HT-29 (cell line): ENCODE measurements around the gene LUC7L2. TPM values are rescaled to one million over a fixed set of nuclear protein-coding genes. Genes with fewer than 3 reads are reported as not detected.
"Not testable (repeated sequence)": the region's sequence is repeated elsewhere in the genome, so short reads cannot be mapped to it uniquely, and the experiment has no call there.

Source experiments
- DNase-seq: peaks from one replicate; pipeline ENCODE4 v3.0.0-alpha.2; 2015; ENCODE audit warnings: low spot score
- small RNA-seq: library from RNA; depleted of rRNA; stranded (forward); fragments of <200 nt; gene quantifications from one replicate; pipeline ENCODE3, GENCODE V24; 2014
- total RNA-seq: library from RNA; depleted of rRNA; stranded (reverse); fragments of >200 nt; shearing (Covaris generic); gene quantifications from 2 replicates; pipeline ENCODE4 v1.2.3, GENCODE V29; 2014; rRNA removed

The LUC7L2 gene
- total RNA-seq, 1 experiment from 2014 or later, result 201 TPM

DNA sequence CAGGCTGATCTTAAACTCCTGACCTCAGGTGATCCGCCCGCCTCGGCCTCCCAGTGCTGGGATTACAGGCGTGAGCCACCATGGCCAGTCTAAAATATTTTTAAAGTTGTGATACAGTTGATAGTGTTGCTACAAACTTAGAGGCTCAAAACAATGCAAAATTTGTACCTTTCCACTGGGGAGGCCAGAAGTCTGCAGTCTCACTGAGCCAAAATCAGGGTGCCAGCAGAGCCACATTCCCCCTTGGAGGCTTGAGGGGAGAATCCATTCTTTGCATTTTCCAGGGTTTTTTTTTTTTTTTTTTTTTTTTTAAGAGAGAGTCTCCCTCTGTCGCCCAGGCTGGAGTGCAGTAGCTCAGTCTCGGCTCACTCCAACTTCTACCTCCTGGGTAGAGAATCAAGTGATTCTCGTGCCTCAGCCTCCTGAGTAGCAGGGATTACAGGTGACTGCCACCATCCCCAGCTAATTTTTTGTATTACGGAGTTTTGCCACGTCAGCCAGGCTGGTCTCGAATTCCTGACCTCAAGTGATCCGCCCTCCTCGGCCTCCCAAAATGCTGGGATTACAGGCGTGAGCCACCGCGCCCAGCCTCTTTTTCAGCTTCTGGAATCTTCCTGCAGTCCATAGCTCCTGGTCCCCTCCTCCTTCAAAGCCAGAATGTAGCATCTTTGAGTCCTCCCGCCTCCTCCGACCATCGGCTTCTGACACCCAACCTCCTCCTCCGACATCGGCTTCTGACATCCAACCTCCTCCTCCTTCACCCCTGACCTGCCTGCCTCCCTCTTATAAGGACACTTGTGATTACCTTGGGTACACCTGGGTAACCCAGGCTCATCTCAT is 86.6 kb downstream of the LUC7L2 start:
- no peak for DNase-seq

DNA sequence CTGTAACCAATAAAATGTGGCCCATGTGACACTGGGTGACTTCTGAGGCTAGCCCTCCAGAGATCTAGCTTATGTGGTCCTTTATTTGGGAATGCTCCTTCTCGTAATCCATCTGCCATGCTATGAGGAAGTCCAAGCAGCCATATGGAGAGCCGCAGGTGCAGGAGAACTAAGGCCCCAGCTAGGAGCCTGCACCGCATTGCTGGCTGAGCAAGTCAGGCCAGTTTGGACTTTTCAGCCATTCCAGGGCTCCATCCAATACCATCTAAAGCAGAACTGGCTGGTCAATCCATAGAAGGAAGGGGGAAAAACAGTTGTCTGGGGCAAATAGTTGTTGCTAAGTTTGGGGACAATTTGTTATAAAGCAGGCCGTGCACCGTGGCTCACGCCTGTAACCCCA is 91.2 kb downstream of the LUC7L2 start:
- DNase-seq, result no peak

DNA sequence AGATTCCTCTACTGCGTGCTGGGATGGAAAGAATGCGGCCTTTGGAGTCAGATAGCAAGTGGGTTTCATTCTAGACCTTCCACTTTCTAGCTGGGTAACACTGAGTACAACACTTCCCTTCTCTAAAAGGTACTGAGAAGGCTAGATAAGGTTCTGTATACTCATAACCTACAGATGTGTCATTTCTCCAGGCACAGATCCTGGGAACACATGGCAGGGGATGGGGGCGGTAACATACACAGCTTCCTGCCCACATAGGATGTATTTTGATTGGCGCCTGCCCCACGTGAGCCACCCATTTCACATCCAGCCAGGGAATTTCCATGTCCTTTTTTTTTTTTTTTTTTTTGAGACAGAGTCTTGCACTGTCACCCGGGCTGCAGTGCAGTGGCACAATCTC is 91.9 kb downstream of the LUC7L2 start:
- DNase-seq, result no peak

DNA sequence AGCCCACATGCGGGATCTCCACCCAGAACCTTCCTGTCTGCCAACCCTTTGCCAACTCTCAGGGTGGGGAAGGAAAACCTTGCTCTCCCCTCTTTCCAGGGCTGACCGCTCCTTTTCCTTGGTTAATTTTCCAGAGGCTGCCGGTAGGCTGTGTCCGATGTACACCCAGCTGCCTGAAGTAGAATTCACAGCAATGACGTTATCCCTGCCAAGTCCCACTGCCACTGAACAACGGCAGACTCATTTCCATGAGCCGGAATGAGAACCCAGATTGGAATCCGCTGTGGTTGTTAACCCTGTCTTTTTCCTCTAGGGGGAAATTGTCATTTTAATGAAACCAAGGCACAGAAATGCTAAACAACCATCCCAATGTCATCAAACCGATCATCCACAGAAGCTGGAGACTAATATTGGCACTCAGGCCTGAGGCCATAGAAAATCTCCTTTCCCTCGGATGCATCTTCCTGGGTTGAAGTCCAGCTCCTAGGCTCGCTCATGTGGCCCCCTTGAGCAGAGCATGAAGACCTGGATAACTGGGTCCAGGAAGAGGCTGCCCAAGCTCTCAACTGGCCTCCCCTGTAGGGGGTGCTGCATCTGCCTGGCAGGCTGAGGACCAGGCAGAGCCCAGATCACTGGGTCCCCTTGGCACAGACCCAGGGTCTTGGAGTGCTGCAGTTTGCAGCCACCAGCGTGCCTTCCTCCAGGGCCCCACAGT is 93.4 kb downstream of the LUC7L2 start:
- no peak for DNase-seq

DNA sequence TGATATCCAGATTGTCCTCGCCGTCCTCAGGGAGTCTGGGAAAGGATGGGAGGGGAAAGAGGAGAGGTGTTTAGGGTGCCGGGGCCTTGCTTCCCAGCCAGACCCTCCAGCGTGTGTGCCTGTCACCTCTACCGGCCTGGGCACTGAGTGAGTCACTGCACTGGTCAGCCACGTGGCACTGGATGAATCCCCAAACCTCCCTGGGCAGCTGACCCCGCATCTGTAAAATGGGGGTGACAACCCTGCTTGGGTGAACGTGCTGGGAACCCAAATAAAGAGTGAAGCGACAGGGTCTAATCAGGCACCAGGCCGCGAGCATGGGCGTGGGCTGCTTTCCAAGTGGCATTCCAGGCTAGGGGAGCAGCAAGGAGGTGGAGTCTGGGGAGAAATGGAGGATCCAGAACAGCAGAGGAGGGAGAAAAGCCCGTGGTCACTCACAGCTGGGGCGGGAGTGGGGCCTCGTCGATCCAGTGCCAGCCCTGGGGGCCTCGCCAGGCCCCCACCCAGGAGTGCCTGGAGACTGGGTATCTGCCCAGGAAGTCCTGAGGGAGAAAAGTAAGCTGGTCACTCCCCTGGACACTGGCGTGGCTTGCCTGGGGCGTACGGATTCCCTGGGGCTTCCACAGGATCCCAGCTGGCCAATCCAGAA is 94.1 kb downstream of the LUC7L2 start:
- DNase-seq, result peak; percentile 35

DNA sequence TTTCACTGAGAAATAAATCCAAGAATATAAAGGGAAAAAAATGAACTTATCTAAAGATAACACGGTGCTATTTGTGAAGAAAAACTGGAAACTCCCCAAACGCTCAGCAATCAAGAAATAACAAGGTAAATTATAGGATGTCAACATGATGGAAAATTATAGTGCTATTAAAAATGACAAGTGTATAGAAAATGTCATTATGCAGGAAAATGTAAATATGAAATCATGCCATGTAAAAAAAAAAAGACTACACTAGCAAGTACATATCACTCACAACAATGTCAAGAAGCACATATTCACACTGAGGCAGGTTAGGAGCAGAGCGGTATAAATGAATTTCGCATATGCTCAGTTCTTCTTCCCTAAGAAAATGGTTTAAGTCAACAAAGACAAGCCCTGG is 96.1 kb downstream of the LUC7L2 start:
- DNase-seq, result no peak

DNA sequence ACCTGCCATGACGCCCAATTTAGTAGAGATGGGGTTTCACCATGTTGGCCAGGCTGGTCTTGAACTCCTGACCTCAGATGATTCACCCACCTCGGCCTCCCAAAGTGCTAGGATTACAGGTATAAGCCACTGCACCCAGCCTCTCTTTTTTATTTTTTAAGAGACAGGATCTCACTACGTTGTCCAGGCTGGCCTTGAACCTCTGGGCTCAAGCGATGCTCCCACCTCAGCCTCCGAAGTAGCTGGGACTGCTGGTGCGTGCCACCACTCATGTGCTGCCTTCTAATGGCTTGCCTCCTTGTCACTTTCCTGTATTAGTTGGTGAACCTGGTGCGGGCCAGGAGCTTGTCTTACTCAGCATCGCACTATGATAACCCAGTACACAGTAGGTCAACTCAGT is 96.8 kb downstream of the LUC7L2 start:
- no peak for DNase-seq

DNA sequence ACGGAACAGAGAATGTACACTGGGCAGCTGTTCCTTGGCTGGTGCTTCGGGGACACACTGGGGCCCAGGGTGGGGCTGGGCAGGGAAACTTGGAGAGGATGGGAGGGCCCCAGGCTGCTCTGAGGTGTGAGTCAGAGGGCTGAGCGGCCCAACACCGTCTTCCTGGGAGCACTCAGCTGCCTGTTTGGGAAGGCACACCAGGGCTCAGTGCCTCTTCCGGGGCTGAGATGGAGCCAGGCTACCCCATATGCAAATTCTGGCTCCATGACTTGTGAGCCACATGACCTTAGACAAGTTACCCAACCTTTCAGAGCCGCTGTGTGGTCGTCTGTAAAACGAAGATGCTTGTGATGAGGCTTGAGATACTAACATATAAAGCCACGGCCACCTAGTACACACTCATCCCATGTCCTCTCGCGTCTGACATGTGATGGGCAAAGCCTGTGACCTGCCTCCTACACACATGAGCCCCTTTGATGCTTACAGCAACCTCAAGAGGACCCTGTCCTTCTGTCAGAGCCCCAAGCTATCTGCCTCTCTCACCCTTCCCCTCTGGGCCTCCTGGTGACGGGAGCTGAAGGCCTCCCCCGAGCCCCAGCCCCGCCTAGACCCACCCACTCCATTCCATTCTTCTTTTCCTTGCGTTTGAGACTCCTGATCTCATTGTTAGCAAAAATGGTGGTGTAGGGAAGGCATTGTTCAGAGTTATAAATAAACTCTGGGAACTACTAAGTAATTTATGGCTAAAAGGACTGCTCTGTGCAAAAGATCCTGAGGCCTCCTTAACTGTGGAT is 97.7 kb downstream of the LUC7L2 start:
- peak; percentile 64 for DNase-seq

DNA sequence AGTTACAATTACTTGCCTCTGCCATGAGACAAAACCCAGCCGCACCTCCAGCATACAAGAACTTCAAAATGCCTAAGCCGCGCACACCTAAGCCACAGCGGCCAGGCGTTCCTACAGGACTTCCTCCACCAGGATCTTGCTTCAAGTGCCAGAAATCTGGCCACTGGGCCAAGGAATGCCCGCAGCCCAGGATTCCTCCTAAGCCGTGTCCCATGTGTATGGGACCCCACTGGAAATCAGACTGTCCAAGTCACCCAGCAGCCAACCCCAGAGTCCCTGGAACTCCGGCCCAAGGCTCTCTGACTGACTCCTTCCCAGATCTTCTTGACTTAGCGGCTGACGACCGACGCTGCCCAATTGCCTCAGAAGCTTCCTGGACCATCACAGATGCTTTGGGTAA is 103.7 kb downstream of the LUC7L2 start:
- DNase-seq, result not testable (repeated sequence)

DNA sequence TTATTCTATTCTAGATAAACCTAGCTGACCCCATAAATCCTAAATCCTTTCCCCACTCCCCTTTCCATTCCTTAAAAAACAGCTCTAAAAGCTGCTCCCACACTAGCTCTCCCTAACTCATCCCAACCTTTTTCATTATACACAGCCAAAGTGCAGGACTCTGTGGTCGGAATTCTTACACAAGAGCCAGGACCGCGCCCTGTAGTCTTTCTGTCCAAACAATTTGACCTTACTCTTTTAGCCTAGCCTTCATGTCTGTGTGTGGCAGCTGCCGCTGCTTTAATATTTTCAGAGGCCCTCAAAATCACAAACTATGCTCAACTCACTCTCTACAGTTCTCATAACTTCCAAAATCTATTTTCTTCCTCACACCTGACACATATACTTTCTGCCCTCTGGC is 104.8 kb downstream of the LUC7L2 start:
- not testable (repeated sequence) for DNase-seq

DNA sequence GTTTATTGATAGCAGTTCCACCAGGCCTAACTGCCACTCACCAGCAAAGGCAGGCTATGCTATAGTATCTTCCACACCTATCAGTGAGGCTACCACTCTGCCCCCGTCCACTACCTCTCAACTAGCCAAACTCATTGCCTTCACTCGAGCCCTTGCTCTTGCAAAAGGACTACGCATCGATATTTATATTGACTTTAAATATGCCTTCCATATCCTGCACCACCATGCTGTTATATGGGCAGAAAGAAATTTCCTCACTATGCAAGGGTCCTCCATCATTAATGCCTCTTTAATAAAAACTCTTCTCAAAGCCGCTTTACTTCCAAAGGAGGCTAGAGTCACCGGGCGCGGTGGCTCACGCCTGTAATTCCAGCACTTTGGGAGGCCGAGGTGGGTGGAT is 105.4 kb downstream of the LUC7L2 start:
- DNase-seq, result not testable (repeated sequence)

DNA sequence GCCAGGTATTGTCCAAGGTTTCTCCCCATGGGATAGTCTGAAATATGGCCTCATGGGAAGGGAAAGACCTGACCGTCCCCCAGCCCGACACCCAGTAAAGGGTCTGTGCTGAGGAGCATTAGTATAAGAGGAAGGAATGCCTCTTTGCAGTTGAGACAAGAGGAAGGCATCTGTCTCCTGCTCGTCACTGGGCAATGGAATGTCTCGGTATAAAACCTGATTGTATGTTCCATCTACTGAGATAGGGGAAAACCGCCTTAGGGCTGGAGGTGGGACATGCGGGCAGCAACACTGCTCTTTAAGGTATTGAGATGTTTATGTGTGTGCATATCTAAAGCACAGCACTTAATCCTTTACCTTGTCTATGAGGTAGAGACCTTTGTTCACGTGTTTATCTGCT is 108.0 kb downstream of the LUC7L2 start:
- DNase-seq, result not testable (repeated sequence)

DNA sequence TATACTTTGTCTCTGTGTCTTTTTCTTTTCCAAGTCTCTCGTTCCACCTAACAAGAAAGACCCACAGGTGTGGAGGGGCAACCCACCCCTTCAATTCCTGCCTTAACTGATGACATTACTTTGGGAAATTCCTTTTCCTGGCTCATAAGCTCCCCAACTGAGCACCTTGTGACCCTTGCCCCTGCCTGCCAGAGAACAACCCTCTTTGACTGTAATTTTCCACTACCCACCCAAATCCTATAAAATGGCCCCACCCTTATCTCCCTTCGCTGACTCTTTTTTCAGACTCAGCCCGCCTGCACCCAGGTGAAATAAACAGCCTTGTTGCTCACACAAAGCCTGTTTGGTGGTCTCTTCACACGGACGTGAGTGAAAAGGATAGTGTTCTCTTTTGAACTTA is 108.6 kb downstream of the LUC7L2 start:
- not testable (repeated sequence) for DNase-seq

DNA sequence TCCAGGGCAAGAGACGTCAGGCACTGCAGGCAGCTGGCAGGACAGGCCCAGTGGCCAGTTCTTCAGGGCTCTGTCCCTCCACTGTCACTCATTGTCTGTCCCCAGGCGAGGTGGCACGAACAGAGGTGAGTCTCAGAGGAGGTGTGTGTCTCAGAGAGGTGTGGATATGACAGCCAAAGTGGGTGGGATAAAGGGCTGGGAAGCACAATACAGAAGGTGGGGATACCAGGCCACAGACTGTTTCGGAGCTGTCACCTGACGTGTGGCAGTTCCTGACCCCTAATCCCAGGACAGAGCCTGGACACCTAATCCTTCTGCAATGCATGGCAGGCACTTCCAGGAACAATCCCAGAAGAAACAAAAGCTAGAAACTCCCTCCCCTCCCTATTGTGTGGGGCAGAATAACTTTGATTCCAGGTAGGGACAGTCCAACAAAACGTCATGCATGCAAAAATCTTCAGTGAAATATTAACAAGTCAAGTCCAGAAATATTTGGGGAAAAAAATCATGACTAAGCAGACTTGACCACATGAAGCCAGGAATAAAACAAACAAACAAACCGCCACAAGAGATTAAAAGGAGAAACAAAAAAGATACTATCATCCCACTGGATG is 112.2 kb downstream of the LUC7L2 start:
- peak; percentile 38 for DNase-seq

Small RNA genes within 50 kb of the gene (small RNA-seq; reads per million reads assigned to genes)
- not detected for gene RNU6-206P
- gene RNU6-911P, result not detected

Other genes starting within 250 kb of the LUC7L2 start
- 3.4 and 4.6 TPM in 2 replicates for gene UBN2, start 128.7 kb upstream of the LUC7L2 start, total RNA-seq
- 16.5 and 19.4 TPM in 2 replicates for gene FMC1, start 18.6 kb upstream of the LUC7L2 start, total RNA-seq
- 0.16 TPM in 1 of 2 replicates, not detected in the other for gene KLRG2, start 123.8 kb downstream of the LUC7L2 start, total RNA-seq
- not detected in 2 replicates for gene CLEC2L, start 163.8 kb downstream of the LUC7L2 start, total RNA-seq